LHCN-M2 (cell line): Measurements from ENCODE around the gene MTG1. TPM values are rescaled to one million over a fixed set of nuclear protein-coding genes. Genes with fewer than 3 reads are reported as not detected.
A peak's percentile ranks its signal among the peaks of the same experiment; 100 is the strongest.

Experiments used
- DNase-seq: peaks from one replicate; pipeline ENCODE4 v3.0.0-alpha.2; 2012; ENCODE audit warnings: low read depth
- polyA plus RNA-seq: library from polyadenylated mRNA; unstranded; fragments of >200 nt; gene quantifications from one replicate; pipeline ENCODE4 v1.2.1, GENCODE V29; 2012; ENCODE audit warnings: missing spikeins
- total RNA-seq: library from RNA; depleted of rRNA; stranded (reverse); fragments of >200 nt; gene quantifications from 2 replicates; pipeline ENCODE4 v1.2.3, GENCODE V29; 2014; rRNA removed

The MTG1 gene
- 25.3 and 28.5 TPM in 2 replicates for total RNA-seq
- 32.8 TPM for polyA plus RNA-seq

GRCh38 chr10:133394064-133394663, at the start of gene MTG1:
Gene MTG1 (plus strand): TSS chr10:133394157. CDS start chr10:133394221, 64 bp downstream.
- peak; percentile 89 for DNase-seq

GRCh38 chr10:133344236-133344635, 49.7 kb upstream of the MTG1 start:
- DNase-seq, result no peak

- DNase-seq, result no peak
Measured at GRCh38 chr10:133346413-133346812, 47.5 kb upstream of the MTG1 start.

GRCh38 chr10:133347710-133348517, 46.0 kb upstream of the MTG1 start:
- DNase-seq, result no peak

- DNase-seq, result no peak
Measured at GRCh38 chr10:133349160-133349568, 44.8 kb upstream of the MTG1 start.

GRCh38 chr10:133349577-133350011, 44.4 kb upstream of the MTG1 start:
- DNase-seq, result no peak

GRCh38 chr10:133350283-133350949, 43.5 kb upstream of the MTG1 start:
- DNase-seq, result no peak

- no peak for DNase-seq
Measured at GRCh38 chr10:133350950-133351329, 43.0 kb upstream of the MTG1 start.

GRCh38 chr10:133351408-133352318, 42.3 kb upstream of the MTG1 start:
- no peak for DNase-seq

- no peak for DNase-seq
Measured at GRCh38 chr10:133353202-133353959, 40.6 kb upstream of the MTG1 start.

- DNase-seq, result no peak
Measured at GRCh38 chr10:133353988-133354605, 39.9 kb upstream of the MTG1 start.

- no peak for DNase-seq
Measured at GRCh38 chr10:133354672-133355240, 39.2 kb upstream of the MTG1 start.

- DNase-seq, result no peak
Measured at GRCh38 chr10:133355266-133355665, 38.7 kb upstream of the MTG1 start.

- DNase-seq, result no peak
Measured at GRCh38 chr10:133355991-133356390, 38.0 kb upstream of the MTG1 start.

GRCh38 chr10:133356549-133357284, 37.2 kb upstream of the MTG1 start:
- no peak for DNase-seq

GRCh38 chr10:133357285-133358161, 36.4 kb upstream of the MTG1 start, which contains the start of gene FUOM:
Gene FUOM (minus strand): TSS chr10:133358019. CDS start chr10:133358007, 12 bp downstream.
- peak; percentile 26 for DNase-seq

- no peak for DNase-seq
Measured at GRCh38 chr10:133358162-133358924, 35.6 kb upstream of the MTG1 start.
